ENCODE measurements around the gene PSORS1C1.

GRCh38 chr6:31096656-31097055 is 17.9 kb upstream of the PSORS1C1 start:
- TF ChIP-seq, protein P1, sequence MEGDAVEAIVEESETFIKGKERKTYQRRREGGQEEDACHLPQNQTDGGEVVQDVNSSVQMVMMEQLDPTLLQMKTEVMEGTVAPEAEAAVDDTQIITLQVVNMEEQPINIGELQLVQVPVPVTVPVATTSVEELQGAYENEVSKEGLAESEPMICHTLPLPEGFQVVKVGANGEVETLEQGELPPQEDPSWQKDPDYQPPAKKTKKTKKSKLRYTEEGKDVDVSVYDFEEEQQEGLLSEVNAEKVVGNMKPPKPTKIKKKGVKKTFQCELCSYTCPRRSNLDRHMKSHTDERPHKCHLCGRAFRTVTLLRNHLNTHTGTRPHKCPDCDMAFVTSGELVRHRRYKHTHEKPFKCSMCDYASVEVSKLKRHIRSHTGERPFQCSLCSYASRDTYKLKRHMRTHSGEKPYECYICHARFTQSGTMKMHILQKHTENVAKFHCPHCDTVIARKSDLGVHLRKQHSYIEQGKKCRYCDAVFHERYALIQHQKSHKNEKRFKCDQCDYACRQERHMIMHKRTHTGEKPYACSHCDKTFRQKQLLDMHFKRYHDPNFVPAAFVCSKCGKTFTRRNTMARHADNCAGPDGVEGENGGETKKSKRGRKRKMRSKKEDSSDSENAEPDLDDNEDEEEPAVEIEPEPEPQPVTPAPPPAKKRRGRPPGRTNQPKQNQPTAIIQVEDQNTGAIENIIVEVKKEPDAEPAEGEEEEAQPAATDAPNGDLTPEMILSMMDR (IDR thresholded peaks at IDR 0.05), result no peak
- TF ChIP-seq EZH2 (IDR thresholded peaks at IDR 0.05), result no peak

Measured in neural progenitor cell (in vitro differentiated cells).